Epithelial cell of proximal tubule (primary cell): Measurements from ENCODE around the gene OR4D1. TPM values are rescaled to one million over a fixed set of nuclear protein-coding genes. Genes with fewer than 3 reads are reported as not detected.

Experiments
- DNase-seq: peaks from one replicate; pipeline ENCODE4 v3.0.0-alpha.2; 2011; ENCODE audit warnings: low read depth
- H3K4me3 ChIP-seq: 2 replicates; pipeline ENCODE4 v1.5.1; 2011; ENCODE audit warnings: low read depth, mild to moderate bottlenecking, low read length
- CTCF ChIP-seq: conservative IDR thresholded peaks from 2 replicates; pipeline ENCODE4 v1.5.1; 2012; ENCODE audit warnings: low read depth, mild to moderate bottlenecking, low read length
- total RNA-seq: library from RNA; depleted of rRNA; stranded (reverse); fragments of >200 nt; gene quantifications from 2 replicates; pipeline ENCODE4 v1.2.3, GENCODE V29; 2015

OR4D1 gene
- total RNA-seq, 1 donor from 2014 or later: not detected

GRCh38 chr17:58191241-58191896, 43.2 kb downstream of the OR4D1 start:
- no peak for DNase-seq
- TF ChIP-seq CTCF: no peak

GRCh38 chr17:58192612-58193011, 44.4 kb downstream of the OR4D1 start, which contains the start of gene EPX:
EPX (plus strand) TSS chr17:58192726; CDS start chr17:58192847, 121 bp downstream.
- no peak for DNase-seq
- TF ChIP-seq CTCF: no peak
- no peak within 1 kb of the TSS for H3K4me3 ChIP-seq

More at GRCh38 chr17:58191241-58191896, 43.2 kb downstream of the OR4D1 start:
- no peak overlapping the region for H3K4me3 ChIP-seq

DNA sequence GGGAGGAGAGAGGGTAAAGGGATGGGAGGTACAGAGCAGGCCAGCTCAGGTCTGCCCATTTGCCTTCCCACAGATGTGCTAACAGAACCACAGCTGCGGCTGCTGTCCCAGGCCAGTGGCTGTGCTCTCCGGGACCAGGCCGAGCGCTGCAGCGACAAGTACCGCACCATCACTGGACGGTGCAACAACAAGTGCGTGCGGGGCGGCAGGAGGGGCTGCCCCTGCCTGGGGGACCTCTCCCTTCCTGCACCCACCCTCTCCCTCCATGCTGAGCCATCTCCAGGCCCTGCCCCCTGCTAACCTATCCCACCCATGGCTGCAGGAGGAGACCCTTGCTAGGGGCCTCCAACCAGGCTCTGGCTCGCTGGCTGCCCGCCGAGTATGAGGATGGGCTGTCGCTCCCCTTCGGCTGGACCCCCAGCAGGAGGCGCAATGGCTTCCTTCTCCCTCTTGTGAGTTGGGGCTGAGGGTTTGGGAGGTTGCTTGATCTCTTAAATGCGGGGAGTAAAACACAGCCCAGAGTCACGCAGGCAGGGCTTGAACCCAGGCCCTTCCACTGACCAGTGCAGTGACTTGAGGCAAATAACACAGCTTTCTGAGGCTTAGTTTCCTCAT, 45.6 kb downstream of the OR4D1 start:
- TF ChIP-seq CTCF: no peak
- H3K4me3 ChIP-seq: no peak overlapping the region
- no peak for DNase-seq

DNA sequence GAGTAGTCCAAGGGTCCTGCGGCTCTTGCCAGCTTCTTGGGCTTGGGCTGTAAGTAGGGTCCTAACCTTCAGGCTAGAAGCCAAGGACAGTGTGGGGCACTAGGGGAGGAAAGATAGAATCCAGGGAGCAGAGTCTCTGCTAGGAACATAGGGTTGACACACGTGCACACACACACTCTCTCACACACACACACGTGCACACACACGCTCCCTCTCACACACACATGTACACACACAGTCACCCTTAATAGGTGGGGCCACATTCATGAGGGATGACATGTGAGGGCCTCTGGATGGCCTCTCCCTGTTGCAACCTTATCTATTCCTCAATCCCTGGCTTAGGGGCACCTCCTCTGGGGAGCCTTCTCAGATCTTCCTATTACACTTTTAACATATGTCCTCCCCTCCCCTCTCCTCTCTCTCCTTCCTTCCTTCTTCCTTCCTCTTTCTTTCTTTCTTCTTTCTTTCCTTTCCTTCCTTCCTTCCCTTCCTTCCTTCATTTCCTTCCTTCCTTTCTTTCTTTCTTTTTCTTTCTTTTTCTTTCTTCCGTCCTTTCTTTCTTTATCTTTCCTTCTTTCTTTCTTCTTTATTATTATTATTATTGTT, 47.4 kb downstream of the OR4D1 start:
- no peak for TF ChIP-seq CTCF
- no peak for DNase-seq
- H3K4me3 ChIP-seq: no peak overlapping the region

DNA sequence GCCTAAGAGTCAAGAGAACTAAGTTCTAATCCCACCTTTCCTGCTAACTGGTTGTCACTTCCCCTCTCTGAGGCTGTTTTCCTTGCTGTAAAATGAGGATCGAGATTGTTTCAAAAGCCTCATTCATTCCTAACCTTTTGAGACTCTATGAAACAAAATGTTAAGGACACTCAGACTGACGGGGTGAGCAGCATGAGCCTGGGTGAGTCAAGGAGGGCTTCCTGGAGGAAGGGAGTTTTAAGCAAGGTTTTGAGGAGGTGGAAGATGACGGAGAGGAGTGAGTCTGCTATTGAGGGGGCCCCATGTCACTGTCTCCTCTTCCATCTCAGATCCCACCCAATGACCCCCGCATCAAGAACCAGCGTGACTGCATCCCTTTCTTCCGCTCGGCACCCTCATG, 48.4 kb downstream of the OR4D1 start:
- no peak for DNase-seq
- TF ChIP-seq CTCF: no peak
- H3K4me3 ChIP-seq: no peak overlapping the region

DNA sequence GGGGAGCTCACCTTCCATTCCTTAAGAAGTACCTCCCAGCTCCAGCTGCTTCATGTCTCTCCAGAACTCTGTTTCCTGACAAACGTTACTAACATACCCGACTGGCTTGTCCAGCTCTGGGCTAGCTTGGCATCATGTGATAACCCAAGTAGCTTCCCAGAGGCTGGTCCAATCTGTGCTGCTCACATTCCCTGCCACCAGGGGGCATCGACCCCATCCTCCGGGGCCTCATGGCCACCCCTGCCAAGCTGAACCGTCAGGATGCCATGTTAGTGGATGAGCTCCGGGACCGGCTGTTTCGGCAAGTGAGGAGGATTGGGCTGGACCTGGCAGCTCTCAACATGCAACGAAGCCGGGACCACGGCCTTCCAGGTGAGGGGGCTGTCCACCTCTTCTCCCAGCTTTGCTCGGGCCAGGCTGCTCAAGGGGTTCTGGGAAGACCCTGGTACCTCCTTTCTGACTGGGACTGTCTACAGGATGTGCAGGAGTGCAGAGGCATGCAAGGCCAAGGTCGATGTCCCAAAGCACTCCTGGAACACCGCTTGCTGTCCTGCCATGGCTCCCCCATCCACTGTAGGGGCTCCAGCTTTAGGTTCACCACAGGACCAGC, 51.9 kb downstream of the OR4D1 start:
- H3K4me3 ChIP-seq: no peak overlapping the region
- DNase-seq: no peak
- peak; percentile 60 for TF ChIP-seq CTCF
